H54 (cell line): ENCODE measurements around the gene TUBB6.

Experiments used
- DNase-seq: peaks from one replicate; pipeline ENCODE4 v3.0.0; 2011; ENCODE audit warnings: low spot score, mixed read lengths; ENCODE audit not compliant: insufficient read length
- FAIRE-seq: peaks from 3 replicates; lab custom pipeline; 2011; peaks lifted over from hg19 to GRCh38; lab: Jason Lieb, UNC
- POLR2A ChIP-seq: IDR thresholded peaks from 2 replicates; pipeline ENCODE4 v1.6.1; 2011; ENCODE audit warnings: low read depth, mild to moderate bottlenecking, low read length

Gene TUBB6

GRCh38 chr18:12314591-12315305 lies 6.7 kb downstream of the TUBB6 start:
- no peak for TF ChIP-seq POLR2A
- FAIRE-seq (no peak), DNase-seq (no peak)

GRCh38 chr18:12315490-12315889 lies 7.4 kb downstream of the TUBB6 start:
- no peak for TF ChIP-seq POLR2A
- DNase-seq = no peak
- no peak for FAIRE-seq

DNA sequence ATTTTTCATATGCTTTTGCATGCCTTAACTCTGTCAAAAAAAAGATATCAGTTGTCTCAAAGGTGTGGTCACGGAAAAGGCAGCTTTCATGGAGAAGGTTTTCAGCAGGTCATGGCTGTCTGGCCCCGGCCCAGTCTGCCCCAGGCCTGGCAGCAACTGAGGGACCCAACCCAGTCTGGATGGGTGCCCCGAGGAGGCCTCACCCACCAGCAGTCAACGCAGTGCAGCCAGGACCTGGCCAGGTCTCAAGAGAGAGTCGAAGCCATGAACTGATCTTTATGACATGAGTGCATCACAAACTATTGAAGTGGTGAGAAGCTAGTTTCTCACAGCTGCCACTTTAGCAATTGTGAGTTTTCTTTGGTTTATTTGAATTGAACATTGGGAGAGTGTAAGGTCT lies 7.9 kb downstream of the TUBB6 start:
- no peak for TF ChIP-seq POLR2A
- DNase-seq = no peak
- peak; percentile 6 for FAIRE-seq

- no peak for TF ChIP-seq POLR2A
- DNase-seq = no peak
- no peak for FAIRE-seq
Observed at GRCh38 chr18:12317664-12318333, 9.8 kb downstream of the TUBB6 start.

DNA sequence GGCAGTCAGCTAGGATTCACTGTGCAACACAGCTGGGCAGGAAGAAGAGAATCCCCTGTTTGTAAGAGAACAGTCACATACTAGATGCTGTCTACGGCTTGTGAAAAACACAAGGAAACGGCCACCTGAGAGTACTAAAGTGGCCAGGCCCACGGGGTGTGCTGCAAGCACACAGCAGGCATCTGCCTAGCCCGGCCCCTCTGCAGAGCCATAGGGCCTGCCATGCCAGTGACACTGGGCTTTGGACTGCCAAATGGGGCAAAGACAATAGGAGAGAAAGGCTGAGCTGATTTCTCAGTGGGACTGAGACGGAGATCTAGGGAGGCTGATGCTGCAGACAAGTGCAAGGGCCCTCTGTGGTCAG lies 10.3 kb downstream of the TUBB6 start:
- TF ChIP-seq POLR2A = no peak
- no peak for DNase-seq
- no peak for FAIRE-seq

DNA sequence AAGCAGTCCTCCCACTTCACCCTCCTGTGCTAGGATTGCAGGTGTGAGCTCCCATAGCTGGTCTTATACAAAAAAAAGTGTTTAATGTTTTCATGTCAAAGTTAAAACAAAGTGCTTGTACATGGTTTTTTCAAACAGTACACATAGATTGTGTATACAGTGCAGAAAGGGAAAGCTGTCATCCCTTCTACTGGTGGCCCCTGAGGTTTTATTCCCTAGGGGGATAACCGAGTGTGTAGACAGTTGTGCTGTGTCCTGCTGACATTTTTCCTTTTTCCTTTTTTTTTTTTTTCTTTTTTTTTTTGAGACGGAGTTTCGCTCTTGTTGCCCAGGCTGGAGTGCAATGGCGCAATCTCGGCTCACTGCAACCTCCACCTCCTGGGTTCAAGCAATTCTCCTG lies 10.8 kb downstream of the TUBB6 start:
- no peak for FAIRE-seq
- no peak for TF ChIP-seq POLR2A
- no peak for DNase-seq

GRCh38 chr18:12321333-12321732 lies 13.3 kb downstream of the TUBB6 start:
- DNase-seq (no peak), FAIRE-seq (no peak)
- no peak for TF ChIP-seq POLR2A

- FAIRE-seq (no peak), DNase-seq (no peak)
- no peak for TF ChIP-seq POLR2A
Observed at GRCh38 chr18:12324991-12325725, 17.1 kb downstream of the TUBB6 start.

GRCh38 chr18:12325726-12326245 lies 17.7 kb downstream of the TUBB6 start:
- TF ChIP-seq POLR2A = no peak
- no peak for FAIRE-seq
- DNase-seq = no peak

- TF ChIP-seq POLR2A = no peak
- DNase-seq (no peak), FAIRE-seq (no peak)
Observed at GRCh38 chr18:12326711-12327460, 18.8 kb downstream of the TUBB6 start.

- FAIRE-seq (peak; percentile 93), DNase-seq (peak; percentile 84)
- no peak for TF ChIP-seq POLR2A
Observed at GRCh38 chr18:12327510-12328178, 19.6 kb downstream of the TUBB6 start.

DNA sequence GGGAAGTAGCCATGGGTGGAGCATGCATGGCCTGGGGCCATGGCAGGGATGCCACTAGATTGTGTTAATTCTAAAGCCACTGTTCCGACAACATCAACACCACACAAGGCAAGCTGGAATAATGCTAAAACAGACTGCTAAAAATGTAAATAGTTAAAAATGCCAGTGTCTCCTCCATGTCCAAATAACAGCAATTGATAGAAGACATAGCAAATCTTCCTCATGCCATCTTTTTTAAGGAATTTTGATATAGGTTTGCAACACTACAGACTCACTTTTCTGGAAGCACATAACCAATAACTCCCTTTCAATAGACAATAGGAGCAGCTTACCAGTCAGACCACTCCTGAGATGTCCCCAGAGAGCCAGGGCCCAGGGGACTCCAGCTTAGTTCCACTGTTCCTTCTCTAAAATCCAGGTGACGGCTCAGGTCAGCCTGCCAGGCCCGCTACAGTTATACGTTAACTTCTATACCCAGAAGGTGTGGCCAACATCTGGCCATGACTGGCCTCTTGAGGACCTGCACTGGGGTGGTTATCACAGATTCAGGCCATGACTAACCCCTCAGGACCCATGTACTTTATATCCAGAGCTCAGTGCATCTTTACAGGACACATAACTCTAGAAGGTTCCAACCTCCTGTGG lies 20.3 kb downstream of the TUBB6 start:
- DNase-seq (no peak), FAIRE-seq (no peak)
- TF ChIP-seq POLR2A = no peak
